ENCODE measurements around the gene RUVBL1. TPM values are rescaled to one million over a fixed set of nuclear protein-coding genes. Genes with fewer than 3 reads are reported as not detected.
A peak's percentile ranks its signal among the peaks of the same experiment; 100 is the strongest.

Gene RUVBL1
- total RNA-seq, 2 experiments from 2014 or later, result 5.6 to 7.7 TPM

DNA sequence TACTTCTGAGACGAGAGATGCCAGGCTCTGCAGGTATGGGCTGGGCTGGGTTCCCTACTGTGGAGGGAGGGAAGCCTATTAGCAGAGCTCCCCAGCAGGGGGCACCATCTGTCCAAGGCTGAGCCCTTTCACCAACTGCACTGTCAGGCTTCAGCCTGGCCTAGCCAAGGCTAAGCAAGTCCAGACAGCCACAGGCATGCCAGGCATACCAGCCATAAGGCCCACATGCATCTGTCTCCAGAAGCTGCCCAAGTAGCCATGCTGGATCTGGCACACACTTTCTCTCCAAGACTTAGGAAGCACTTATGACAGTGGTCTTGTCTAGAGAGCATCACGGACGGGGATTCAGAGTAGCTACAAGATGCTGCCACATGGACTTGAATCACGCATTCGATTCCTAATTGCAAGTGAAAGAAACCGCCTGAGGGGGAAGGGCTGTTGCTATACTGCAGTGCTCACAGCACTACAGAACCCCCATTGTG, 28.3 kb downstream of the RUVBL1 start:
- no peak overlapping the region for H3K4me3 ChIP-seq (ENCODE audit: low read length)
- H3K4me1 Mint-ChIP-seq (ENCODE audit: low read depth), result peaks cover 7% of the 10 kb centered on the region
- peaks cover 90% of the 10 kb centered on the region for H3K36me3 Mint-ChIP-seq (ENCODE audit: low read depth)
- ChIA-PET POLR2A (interaction anchor here (0.8 to 1.5 kb wide), 3 partner anchors 28 to 227 kb away, joined by 3 to 8 read pairs (median 7); partner anchors contain the start of gene RUVBL1), CTCF (interaction anchor here (0.6 to 5.2 kb wide), 9 partner anchors 19 to 231 kb away, joined by 3 to 61 read pairs (median 4); partner anchors contain the start of genes EEFSEC and RUVBL1)
- H3K27me3 ChIP-seq (ENCODE audit: control insufficient read depth in 1 of 2, insufficient read depth in 2 of 2, low read length in 2 of 2), result no peaks in the 10 kb centered on the region
- no peaks in the 10 kb centered on the region for H3K9me3 ChIP-seq (ENCODE audit: control insufficient read depth in 1 of 2, insufficient read depth in 1 of 2, low read length in 2 of 2)
- H3K27ac Mint-ChIP-seq, result no peak overlapping the region
- H3K4me3 Mint-ChIP-seq, result no peak overlapping the region
- peaks cover 75% of the 10 kb centered on the region for H3K36me3 ChIP-seq (ENCODE audit: insufficient read depth, low read length)
- H3K4me1 ChIP-seq (ENCODE audit: insufficient read depth, low read length), result no peaks in the 10 kb centered on the region
- TF ChIP-seq, protein P1, sequence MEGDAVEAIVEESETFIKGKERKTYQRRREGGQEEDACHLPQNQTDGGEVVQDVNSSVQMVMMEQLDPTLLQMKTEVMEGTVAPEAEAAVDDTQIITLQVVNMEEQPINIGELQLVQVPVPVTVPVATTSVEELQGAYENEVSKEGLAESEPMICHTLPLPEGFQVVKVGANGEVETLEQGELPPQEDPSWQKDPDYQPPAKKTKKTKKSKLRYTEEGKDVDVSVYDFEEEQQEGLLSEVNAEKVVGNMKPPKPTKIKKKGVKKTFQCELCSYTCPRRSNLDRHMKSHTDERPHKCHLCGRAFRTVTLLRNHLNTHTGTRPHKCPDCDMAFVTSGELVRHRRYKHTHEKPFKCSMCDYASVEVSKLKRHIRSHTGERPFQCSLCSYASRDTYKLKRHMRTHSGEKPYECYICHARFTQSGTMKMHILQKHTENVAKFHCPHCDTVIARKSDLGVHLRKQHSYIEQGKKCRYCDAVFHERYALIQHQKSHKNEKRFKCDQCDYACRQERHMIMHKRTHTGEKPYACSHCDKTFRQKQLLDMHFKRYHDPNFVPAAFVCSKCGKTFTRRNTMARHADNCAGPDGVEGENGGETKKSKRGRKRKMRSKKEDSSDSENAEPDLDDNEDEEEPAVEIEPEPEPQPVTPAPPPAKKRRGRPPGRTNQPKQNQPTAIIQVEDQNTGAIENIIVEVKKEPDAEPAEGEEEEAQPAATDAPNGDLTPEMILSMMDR (IDR thresholded peaks at IDR 0.05), result peak; percentile 87
- intact Hi-C loops (cut with DNase I, micrococcal nuclease), result loop anchor here (1.0 to 10.0 kb wide), 8 partner anchors 38 to 513 kb away; no protein-coding TSS in a partner anchor
- H3K9me3 Mint-ChIP-seq, result no peaks in the 10 kb centered on the region
- H3K27ac ChIP-seq (ENCODE audit: low read depth in 1 of 2, low read length in 2 of 2), result no peak overlapping the region
- DNase-seq (peak; percentile 69 to 87 (median 78)), ATAC-seq (ENCODE audit: poor library complexity) (peak; percentile 100)
- no peaks in the 10 kb centered on the region for H3K27me3 Mint-ChIP-seq

DNA sequence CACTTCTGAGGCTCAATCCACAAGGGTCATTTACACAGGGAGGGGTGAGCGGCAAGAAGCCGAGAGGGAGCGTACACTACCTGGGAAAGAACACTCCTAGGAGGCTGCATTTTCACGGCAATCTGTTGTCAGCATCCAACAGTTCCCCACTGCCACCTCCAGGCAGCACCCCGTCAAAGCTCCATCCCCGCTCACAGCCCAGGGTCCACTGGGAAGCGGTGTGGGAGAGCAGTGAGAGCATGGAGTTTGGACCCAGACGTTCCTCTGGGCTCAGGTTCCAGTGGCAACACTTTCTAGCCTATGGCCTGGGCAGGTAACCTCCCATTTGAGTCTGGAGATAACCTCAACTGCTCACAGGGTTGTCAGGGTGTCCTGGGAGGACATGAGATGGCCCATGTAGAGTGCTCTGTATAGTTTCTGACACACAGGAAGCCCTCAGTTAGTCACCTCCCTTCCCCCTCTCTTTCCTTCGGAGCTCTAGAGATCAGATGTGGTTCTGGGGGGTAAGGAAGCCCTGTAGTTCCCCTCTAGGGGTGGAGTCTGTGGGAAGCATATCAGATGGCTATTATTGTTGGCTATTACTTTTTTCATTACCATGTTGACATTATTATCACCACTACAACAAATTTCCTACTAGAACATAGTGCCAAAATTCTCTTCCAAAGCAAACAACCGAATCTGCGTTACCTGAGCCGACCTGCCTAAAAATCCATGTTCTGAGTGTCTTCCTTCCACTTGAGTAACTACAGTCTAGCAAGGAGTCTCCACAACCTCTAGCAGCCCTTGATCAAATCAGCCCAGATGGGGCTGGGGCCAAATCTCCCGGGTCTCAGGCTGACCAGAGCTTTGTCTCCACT, 29.1 kb downstream of the RUVBL1 start:
- intact Hi-C loops (cut with DNase I, micrococcal nuclease), result loop anchor here (1.0 to 10.0 kb wide), 8 partner anchors 39 to 514 kb away; no protein-coding TSS in a partner anchor
- H3K27ac ChIP-seq (ENCODE audit: low read depth in 1 of 2, low read length in 2 of 2), result no peak overlapping the region
- H3K36me3 ChIP-seq (ENCODE audit: insufficient read depth, low read length), result peaks cover 67% of the 10 kb centered on the region
- H3K27me3 ChIP-seq (ENCODE audit: control insufficient read depth in 1 of 2, insufficient read depth in 2 of 2, low read length in 2 of 2), result no peaks in the 10 kb centered on the region
- H3K4me3 ChIP-seq (ENCODE audit: low read length), result no peak overlapping the region
- Mint-ChIP-seq H3K9me3 (no peaks in the 10 kb centered on the region), H3K27ac (no peak overlapping the region), H3K4me3 (no peak overlapping the region), H3K4me1 (ENCODE audit: low read depth) (peaks cover 7% of the 10 kb centered on the region), H3K27me3 (no peaks in the 10 kb centered on the region), H3K36me3 (ENCODE audit: low read depth) (peaks cover 88% of the 10 kb centered on the region)
- no peaks in the 10 kb centered on the region for H3K4me1 ChIP-seq (ENCODE audit: insufficient read depth, low read length)
- ChIA-PET POLR2A (interaction anchor here (1.1 to 1.5 kb wide), 2 partner anchors 29 to 39 kb away, joined by 7 to 8 read pairs; partner anchors contain the start of gene RUVBL1), CTCF (interaction anchor here (0.6 to 5.2 kb wide), 10 partner anchors 19 to 231 kb away, joined by 3 to 61 read pairs (median 4); partner anchors contain the start of genes EEFSEC and RUVBL1)
- DNase-seq, result no peak
- no peaks in the 10 kb centered on the region for H3K9me3 ChIP-seq (ENCODE audit: control insufficient read depth in 1 of 2, insufficient read depth in 1 of 2, low read length in 2 of 2)
- TF ChIP-seq, protein P1 (IDR thresholded peaks at IDR 0.05), result no peak
- ATAC-seq (ENCODE audit: poor library complexity), result no peak

DNA sequence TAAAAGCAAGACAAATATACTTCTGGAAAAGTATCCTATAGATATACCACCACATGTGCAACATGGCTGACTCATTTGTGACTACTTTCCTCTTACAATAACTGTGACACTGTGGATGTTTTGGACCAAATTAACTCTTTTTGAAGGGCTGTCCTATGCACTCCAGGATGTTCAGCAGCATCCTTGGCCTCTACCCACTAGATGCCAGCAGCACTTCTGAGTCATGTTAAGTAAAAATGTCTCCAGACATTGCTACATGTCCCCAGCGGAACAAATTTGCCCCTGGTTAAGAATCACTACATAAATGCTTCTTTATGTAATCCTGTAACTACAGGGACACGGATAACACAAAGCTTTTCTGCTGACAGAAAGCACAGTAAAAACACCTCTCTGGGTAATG, 32.0 kb downstream of the RUVBL1 start:
- no peak overlapping the region for H3K27ac ChIP-seq (ENCODE audit: low read depth in 1 of 2, low read length in 2 of 2)
- Mint-ChIP-seq H3K36me3 (ENCODE audit: low read depth) (peaks cover 77% of the 10 kb centered on the region), H3K4me3 (no peak overlapping the region), H3K9me3 (no peaks in the 10 kb centered on the region), H3K4me1 (ENCODE audit: low read depth) (peaks cover 7% of the 10 kb centered on the region), H3K27ac (no peak overlapping the region), H3K27me3 (no peaks in the 10 kb centered on the region)
- no peaks in the 10 kb centered on the region for H3K27me3 ChIP-seq (ENCODE audit: control insufficient read depth in 1 of 2, insufficient read depth in 2 of 2, low read length in 2 of 2)
- H3K4me1 ChIP-seq (ENCODE audit: insufficient read depth, low read length), result no peaks in the 10 kb centered on the region
- ChIA-PET CTCF (no interaction called here), POLR2A (no interaction called here)
- ATAC-seq (ENCODE audit: poor library complexity), result no peak
- no peak for DNase-seq
- H3K9me3 ChIP-seq (ENCODE audit: control insufficient read depth in 1 of 2, insufficient read depth in 1 of 2, low read length in 2 of 2), result no peaks in the 10 kb centered on the region
- intact Hi-C loops (cut with DNase I, micrococcal nuclease), result loop anchor here in 1 of 2 experiments (10.0 kb wide), 1 partner anchor 133 kb away; no protein-coding TSS in a partner anchor
- no peak overlapping the region for H3K4me3 ChIP-seq (ENCODE audit: low read length)
- H3K36me3 ChIP-seq (ENCODE audit: insufficient read depth, low read length), result peaks cover 46% of the 10 kb centered on the region
- TF ChIP-seq, protein P1 (IDR thresholded peaks at IDR 0.05), result no peak
